Measurements from ENCODE around the gene SCIN. TPM values are rescaled to one million over a fixed set of nuclear protein-coding genes. Genes with fewer than 3 reads are reported as not detected.

Gene SCIN
- total RNA-seq, 2 experiments from 2014 or later = not detected

DNA sequence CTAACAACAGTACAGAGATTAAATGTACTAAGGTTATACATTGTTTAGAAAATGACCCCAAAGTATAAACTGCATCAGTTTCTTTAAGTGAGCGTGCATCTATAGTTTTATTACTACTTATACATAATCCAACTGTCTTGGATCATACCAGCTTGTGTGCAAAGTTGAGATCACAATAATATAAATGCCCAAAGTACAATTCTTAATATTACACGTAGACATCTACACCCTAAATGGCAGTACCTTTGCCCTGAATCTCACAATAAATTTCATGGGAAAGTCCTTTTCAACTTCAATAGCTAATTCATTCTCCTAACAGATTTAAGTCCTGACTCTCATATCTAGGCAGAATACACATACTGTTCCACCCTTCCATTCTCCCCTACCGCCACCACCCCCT lies 11.8 kb downstream of the SCIN start:
- no peaks in the 10 kb centered on the region for H3K36me3 ChIP-seq (ENCODE audit: insufficient read depth, low read length)
- ChIA-PET POLR2A (no interaction called here), CTCF (ENCODE audit: unreplicated experiment) (no interaction called here)
- BruUV-seq (replicated peaks) = no TSS peak
- no peak overlapping the region for H3K27ac ChIP-seq (ENCODE audit: low read depth, low read length, poor library complexity, severe bottlenecking)
- H3K4me2 ChIP-seq (ENCODE audit: low read length) = no peak overlapping the region
- H3K4me3 ChIP-seq (ENCODE audit: low read depth, low read length, poor library complexity, severe bottlenecking) = no peak overlapping the region
- intact Hi-C loops (cut with micrococcal nuclease; ENCODE audit: unreplicated experiment) = no loop called here
- H2AFZ ChIP-seq (ENCODE audit: low read length) = no peak overlapping the region
- no peaks in the 10 kb centered on the region; the same call in 1 of the 2 replicates for H3K9me2 ChIP-seq (ENCODE audit: insufficient read depth, low read length)
- H3K79me2 ChIP-seq (ENCODE audit: insufficient read depth, low read depth, low read length) = no peaks in the 10 kb centered on the region
- H3K9me3 ChIP-seq (ENCODE audit: low read length) = no peaks in the 10 kb centered on the region
- TF ChIP-seq EZH2phosphoT487 (IDR thresholded peaks at IDR 0.05; ENCODE audit: borderline replicate concordance, low read depth, low read length) = no peak
- TF ChIP-seq, protein P1, sequence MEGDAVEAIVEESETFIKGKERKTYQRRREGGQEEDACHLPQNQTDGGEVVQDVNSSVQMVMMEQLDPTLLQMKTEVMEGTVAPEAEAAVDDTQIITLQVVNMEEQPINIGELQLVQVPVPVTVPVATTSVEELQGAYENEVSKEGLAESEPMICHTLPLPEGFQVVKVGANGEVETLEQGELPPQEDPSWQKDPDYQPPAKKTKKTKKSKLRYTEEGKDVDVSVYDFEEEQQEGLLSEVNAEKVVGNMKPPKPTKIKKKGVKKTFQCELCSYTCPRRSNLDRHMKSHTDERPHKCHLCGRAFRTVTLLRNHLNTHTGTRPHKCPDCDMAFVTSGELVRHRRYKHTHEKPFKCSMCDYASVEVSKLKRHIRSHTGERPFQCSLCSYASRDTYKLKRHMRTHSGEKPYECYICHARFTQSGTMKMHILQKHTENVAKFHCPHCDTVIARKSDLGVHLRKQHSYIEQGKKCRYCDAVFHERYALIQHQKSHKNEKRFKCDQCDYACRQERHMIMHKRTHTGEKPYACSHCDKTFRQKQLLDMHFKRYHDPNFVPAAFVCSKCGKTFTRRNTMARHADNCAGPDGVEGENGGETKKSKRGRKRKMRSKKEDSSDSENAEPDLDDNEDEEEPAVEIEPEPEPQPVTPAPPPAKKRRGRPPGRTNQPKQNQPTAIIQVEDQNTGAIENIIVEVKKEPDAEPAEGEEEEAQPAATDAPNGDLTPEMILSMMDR (conservative IDR thresholded peaks at IDR 0.05; ENCODE audit: low read length) = no peak
- H4K20me1 ChIP-seq (ENCODE audit: insufficient read depth, low read length) = no peaks in the 10 kb centered on the region
- DNase-seq (ENCODE audit: low spot score) = no peak
- no peaks in the 10 kb centered on the region for H3K4me1 ChIP-seq (ENCODE audit: insufficient read depth, low read length, poor library complexity, severe bottlenecking)

DNA sequence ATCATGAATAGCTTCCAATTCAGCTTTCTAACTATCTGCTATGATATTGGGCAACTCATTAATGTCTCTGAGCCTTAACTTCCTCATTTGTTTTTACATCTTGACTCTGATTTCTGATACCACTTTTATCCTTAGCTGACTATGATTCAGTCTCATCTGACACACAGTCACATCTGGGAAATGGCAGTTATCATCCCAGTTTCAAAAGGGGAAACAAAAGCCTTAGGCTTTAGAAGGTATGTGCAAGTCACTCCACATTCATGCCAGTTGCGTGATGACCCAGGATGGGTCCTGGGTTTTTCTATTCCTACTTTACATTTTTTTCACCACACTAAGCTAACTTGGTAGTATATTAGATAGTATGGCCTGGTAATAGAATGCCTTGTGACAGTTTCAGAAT lies 12.7 kb downstream of the SCIN start:
- ChIA-PET CTCF (ENCODE audit: unreplicated experiment) (no interaction called here), POLR2A (no interaction called here)
- no peaks in the 10 kb centered on the region for H3K4me1 ChIP-seq (ENCODE audit: insufficient read depth, low read length, poor library complexity, severe bottlenecking)
- DNase-seq (ENCODE audit: low spot score) = no peak
- H3K27ac ChIP-seq (ENCODE audit: low read depth, low read length, poor library complexity, severe bottlenecking) = no peak overlapping the region
- no peaks in the 10 kb centered on the region for H3K9me3 ChIP-seq (ENCODE audit: low read length)
- no peaks in the 10 kb centered on the region for H3K36me3 ChIP-seq (ENCODE audit: insufficient read depth, low read length)
- H3K9me2 ChIP-seq (ENCODE audit: insufficient read depth, low read length) = no peaks in the 10 kb centered on the region; the same call in 1 of the 2 replicates
- no peak for TF ChIP-seq EZH2phosphoT487 (IDR thresholded peaks at IDR 0.05; ENCODE audit: borderline replicate concordance, low read depth, low read length)
- TF ChIP-seq, protein P1 (conservative IDR thresholded peaks at IDR 0.05; ENCODE audit: low read length) = no peak
- no peak overlapping the region for H3K4me3 ChIP-seq (ENCODE audit: low read depth, low read length, poor library complexity, severe bottlenecking)
- H2AFZ ChIP-seq (ENCODE audit: low read length) = no peak overlapping the region
- intact Hi-C loops (cut with micrococcal nuclease; ENCODE audit: unreplicated experiment) = no loop called here
- H3K4me2 ChIP-seq (ENCODE audit: low read length) = no peak overlapping the region
- no peaks in the 10 kb centered on the region for H3K79me2 ChIP-seq (ENCODE audit: insufficient read depth, low read depth, low read length)
- H4K20me1 ChIP-seq (ENCODE audit: insufficient read depth, low read length) = no peaks in the 10 kb centered on the region
- BruUV-seq (replicated peaks) = no TSS peak

DNA sequence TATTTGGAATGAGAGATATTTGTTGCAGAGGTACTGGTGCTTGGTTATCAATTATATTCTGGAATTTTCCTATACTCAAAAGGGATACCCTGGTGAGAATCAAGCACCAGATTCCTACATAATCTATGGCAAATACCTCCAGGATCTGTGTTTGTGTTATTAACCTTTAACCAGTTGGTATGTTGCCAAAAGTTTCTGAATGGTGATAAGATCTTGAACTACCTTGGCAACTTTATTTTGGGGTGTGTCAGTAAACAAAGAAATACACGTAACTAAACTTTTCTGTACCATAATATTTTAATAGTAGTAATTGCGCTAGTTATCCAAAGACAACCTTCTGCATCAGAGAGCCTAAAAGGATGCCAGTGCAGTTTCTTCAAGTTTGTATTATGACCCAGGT lies 13.4 kb downstream of the SCIN start:
- ChIA-PET POLR2A (no interaction called here), CTCF (ENCODE audit: unreplicated experiment) (no interaction called here)
- Histone ChIP-seq H3K9me3 (ENCODE audit: low read length) (no peaks in the 10 kb centered on the region), H3K4me3 (ENCODE audit: low read depth, low read length, poor library complexity, severe bottlenecking) (no peak overlapping the region), H2AFZ (ENCODE audit: low read length) (no peak overlapping the region), H3K4me2 (ENCODE audit: low read length) (no peak overlapping the region), H3K27ac (ENCODE audit: low read depth, low read length, poor library complexity, severe bottlenecking) (no peak overlapping the region), H3K4me1 (ENCODE audit: insufficient read depth, low read length, poor library complexity, severe bottlenecking) (no peaks in the 10 kb centered on the region), H4K20me1 (ENCODE audit: insufficient read depth, low read length) (no peaks in the 10 kb centered on the region), H3K79me2 (ENCODE audit: insufficient read depth, low read depth, low read length) (no peaks in the 10 kb centered on the region), H3K36me3 (ENCODE audit: insufficient read depth, low read length) (no peaks in the 10 kb centered on the region), H3K9me2 (ENCODE audit: insufficient read depth, low read length) (no peaks in the 10 kb centered on the region; the same call in 1 of the 2 replicates)
- no TSS peak for BruUV-seq (replicated peaks)
- intact Hi-C loops (cut with micrococcal nuclease; ENCODE audit: unreplicated experiment) = no loop called here
- DNase-seq (ENCODE audit: low spot score) = no peak
- TF ChIP-seq, protein P1 (conservative IDR thresholded peaks at IDR 0.05; ENCODE audit: low read length) = no peak
- no peak for TF ChIP-seq EZH2phosphoT487 (IDR thresholded peaks at IDR 0.05; ENCODE audit: borderline replicate concordance, low read depth, low read length)
